ENCODE data around the gene SRC.

Gene SRC

GRCh38 chr20:37353285-37353849 is 7.4 kb downstream of the SRC start:
- CTCF ChIA-PET = no interaction called here
- DNase-seq (ENCODE audit: extremely low spot score) = no peak
- POLR2A ChIA-PET = no interaction called here
- no peak for TF ChIP-seq FOXA1 (IDR thresholded peaks at IDR 0.05)

GRCh38 chr20:37354210-37355195 is 8.6 kb downstream of the SRC start:
- no peak for DNase-seq (ENCODE audit: extremely low spot score)
- ChIA-PET CTCF (interaction anchor here (1.2 kb wide), 1 partner anchor 84 kb away, joined by 3 read pairs; no protein-coding TSS in a partner anchor), POLR2A (no interaction called here)
- TF ChIP-seq HDGF (IDR thresholded peaks at IDR 0.05; ENCODE audit: borderline replicate concordance) (no peak), CTBP1 (IDR thresholded peaks at IDR 0.05; ENCODE audit: borderline replicate concordance) (no peak), FOXM1 (IDR thresholded peaks at IDR 0.05; ENCODE audit: borderline replicate concordance) (no peak), PKNOX1 (IDR thresholded peaks at IDR 0.05) (no peak), ARNT (IDR thresholded peaks at IDR 0.05) (no peak), ZNF384 (IDR thresholded peaks at IDR 0.05) (no peak), FOXA1 (IDR thresholded peaks at IDR 0.05) (no peak)

DNA sequence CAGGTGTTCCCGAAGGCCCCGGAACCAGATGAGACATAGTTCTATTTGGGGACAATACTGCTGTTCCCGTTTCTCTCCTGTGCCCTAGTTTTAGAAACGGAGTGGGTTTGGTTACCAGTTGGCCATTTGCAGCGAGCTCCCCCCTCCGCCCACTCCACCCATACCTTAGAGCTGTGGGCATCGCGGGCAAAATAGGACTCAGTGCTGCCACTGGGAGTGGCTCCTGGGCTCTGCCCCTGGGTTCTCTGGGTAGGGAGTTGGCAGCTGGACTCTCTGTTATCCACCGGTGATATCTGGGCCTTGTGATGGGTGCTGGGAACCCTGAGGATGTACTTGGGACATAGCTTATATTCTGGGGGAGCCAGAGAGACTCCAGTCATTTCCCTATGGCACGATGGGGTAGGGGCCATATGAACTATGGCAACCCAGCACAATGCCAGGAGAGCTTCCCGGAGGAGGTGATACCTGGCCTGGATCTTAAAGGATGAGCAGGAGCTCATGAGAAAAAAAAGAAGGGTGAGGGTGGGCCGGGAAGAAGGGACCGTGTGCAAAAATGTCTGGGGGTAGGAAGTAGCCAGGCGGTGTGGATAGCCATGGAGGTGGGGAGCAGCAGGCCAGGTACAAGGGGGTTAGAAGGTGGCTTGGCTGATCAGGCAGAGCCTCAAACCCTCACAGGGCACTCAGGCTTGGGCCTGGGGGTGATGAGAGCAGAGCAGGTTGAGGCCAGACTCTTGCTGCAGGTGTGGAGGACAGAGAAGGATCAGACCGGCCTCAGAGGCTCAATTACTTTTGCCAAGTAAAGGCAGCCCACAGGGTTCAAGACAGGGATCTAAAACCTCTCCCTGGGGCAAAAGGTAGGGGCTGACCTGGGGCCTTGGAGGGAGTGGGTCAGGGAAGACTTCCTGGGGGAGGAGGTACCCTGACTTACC is 9.6 kb downstream of the SRC start:
- CTCF ChIA-PET = interaction anchor here (1.2 kb wide), 1 partner anchor 85 kb away, joined by 3 read pairs; no protein-coding TSS in a partner anchor
- POLR2A ChIA-PET = no interaction called here

GRCh38 chr20:37356387-37356786 is 10.4 kb downstream of the SRC start:
- TF ChIP-seq NFRKB (IDR thresholded peaks at IDR 0.05) = no peak
- TF ChIP-seq FOXK2 (IDR thresholded peaks at IDR 0.05) = no peak
- TF ChIP-seq HDGF (IDR thresholded peaks at IDR 0.05; ENCODE audit: borderline replicate concordance) = no peak
- no peak for TF ChIP-seq PKNOX1 (IDR thresholded peaks at IDR 0.05)
- no peak for TF ChIP-seq LEF1 (IDR thresholded peaks at IDR 0.05; ENCODE audit: borderline replicate concordance)
- no peak for TF ChIP-seq ZNF384 (IDR thresholded peaks at IDR 0.05)
- TF ChIP-seq BHLHE40 (IDR thresholded peaks at IDR 0.05; ENCODE audit: borderline replicate concordance) = no peak
- no peak for DNase-seq (ENCODE audit: extremely low spot score)
- ChIA-PET POLR2A (interaction anchor here (1.0 kb wide), 1 partner anchor 8 kb away, joined by 3 read pairs; no protein-coding TSS in a partner anchor), CTCF (no interaction called here)

More for the DNA sequence above, 9.6 kb downstream of the SRC start:
- DNase-seq (ENCODE audit: extremely low spot score) = no peak
- no peak for TF ChIP-seq SUZ12 (IDR thresholded peaks at IDR 0.05)
- no peak for TF ChIP-seq BHLHE40 (IDR thresholded peaks at IDR 0.05; ENCODE audit: borderline replicate concordance)
- no peak for TF ChIP-seq ELF4 (IDR thresholded peaks at IDR 0.05)
- no peak for TF ChIP-seq ZNF384 (IDR thresholded peaks at IDR 0.05)
- no peak for TF ChIP-seq NFRKB (IDR thresholded peaks at IDR 0.05)
- TF ChIP-seq L3MBTL2 (conservative IDR thresholded peaks at IDR 0.05) = no peak
- no peak for TF ChIP-seq SP1 (IDR thresholded peaks at IDR 0.05)
- no peak for TF ChIP-seq HDGF (IDR thresholded peaks at IDR 0.05; ENCODE audit: borderline replicate concordance)
- TF ChIP-seq PKNOX1 (IDR thresholded peaks at IDR 0.05) = no peak
- TF ChIP-seq FOXA1 (IDR thresholded peaks at IDR 0.05) = no peak

GRCh38 chr20:37356961-37357371 is 11.0 kb downstream of the SRC start:
- no peak for DNase-seq (ENCODE audit: extremely low spot score)
- ChIA-PET CTCF (no interaction called here), POLR2A (interaction anchor here (0.8 to 1.0 kb wide), 2 partner anchors 9 to 11 kb away, joined by 3 read pairs; partner anchors contain the start of gene SRC)
- TF ChIP-seq ZNF384 (IDR thresholded peaks at IDR 0.05) (no peak), NFRKB (IDR thresholded peaks at IDR 0.05) (no peak), TARDBP (IDR thresholded peaks at IDR 0.05) (no peak), SUZ12 (IDR thresholded peaks at IDR 0.05) (no peak), CTBP1 (IDR thresholded peaks at IDR 0.05; ENCODE audit: borderline replicate concordance) (no peak), LEF1 (IDR thresholded peaks at IDR 0.05; ENCODE audit: borderline replicate concordance) (no peak), ARNT (IDR thresholded peaks at IDR 0.05) (no peak)
